ENCODE measurements around the gene FBXW12. TPM values are rescaled to one million over a fixed set of nuclear protein-coding genes. Genes with fewer than 3 reads are reported as not detected.

Gene FBXW12
- total RNA-seq, 1 experiment from 2014 or later = not detected

DNA sequence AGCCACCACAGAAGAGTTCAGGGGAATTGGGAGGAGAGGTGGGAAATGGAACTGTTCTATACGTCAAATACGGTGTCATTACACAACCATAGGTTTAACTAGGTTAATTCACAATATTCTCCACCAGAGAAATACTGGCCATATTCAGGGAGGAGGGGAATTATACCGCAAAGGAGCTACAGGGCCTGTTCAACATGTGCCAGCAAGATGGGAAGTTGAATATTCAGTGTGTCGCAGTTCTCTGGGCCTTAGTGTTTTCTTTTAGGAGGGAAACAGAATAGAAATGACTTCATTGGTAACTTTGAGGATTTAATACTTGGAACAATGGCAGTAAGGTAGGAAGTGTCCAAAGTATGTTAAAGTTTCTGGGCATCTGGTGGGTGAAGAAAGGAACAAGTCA, 18.0 kb upstream of the FBXW12 start:
- H3K27ac ChIP-seq = no peak overlapping the region

DNA sequence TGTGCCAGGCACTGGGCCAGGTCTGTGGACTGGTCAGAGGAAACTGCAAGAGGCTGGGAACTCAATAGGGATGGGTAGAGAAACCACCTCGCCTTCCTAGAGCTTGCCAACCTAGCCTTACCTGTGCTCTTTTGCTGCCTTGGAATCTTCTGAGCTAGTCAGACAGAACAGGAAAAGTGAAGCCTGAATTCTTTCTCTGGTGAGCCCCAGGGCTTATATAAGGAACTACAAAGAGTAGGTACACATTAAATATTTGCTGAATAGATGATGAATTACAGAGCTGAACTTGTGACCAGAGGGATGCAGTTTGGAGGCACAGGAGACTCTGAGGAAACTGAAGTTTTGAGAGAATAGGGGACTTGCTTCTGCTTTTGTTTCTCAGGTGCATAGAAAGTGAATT, 15.6 kb upstream of the FBXW12 start:
- H3K27ac ChIP-seq = no peak overlapping the region
- no peaks in the 10 kb centered on the region for H3K9me3 ChIP-seq (replicated peaks)
- no peaks in the 10 kb centered on the region for H3K36me3 ChIP-seq
- H3K4me1 ChIP-seq (replicated peaks) = no peaks in the 10 kb centered on the region
- H3K4me3 ChIP-seq = no peak overlapping the region
- DNase-seq (ENCODE audit: low read depth in 1 of 2, low spot score in 2 of 2) = no peak
- 0 out of 2 replicates have a peak, but pooled peaks cover 6% of the 10 kb centered on the region for H3K27me3 ChIP-seq (replicated peaks)

More for the DNA sequence above, 18.0 kb upstream of the FBXW12 start:
- no peak for DNase-seq (ENCODE audit: low read depth in 1 of 2, low spot score in 2 of 2)
- Histone ChIP-seq H3K4me1 (replicated peaks) (no peaks in the 10 kb centered on the region), H3K36me3 (no peaks in the 10 kb centered on the region), H3K9me3 (replicated peaks) (no peaks in the 10 kb centered on the region), H3K4me3 (no peak overlapping the region), H3K27me3 (replicated peaks) (0 out of 2 replicates have a peak, but pooled peaks cover 3% of the 10 kb centered on the region)

DNA sequence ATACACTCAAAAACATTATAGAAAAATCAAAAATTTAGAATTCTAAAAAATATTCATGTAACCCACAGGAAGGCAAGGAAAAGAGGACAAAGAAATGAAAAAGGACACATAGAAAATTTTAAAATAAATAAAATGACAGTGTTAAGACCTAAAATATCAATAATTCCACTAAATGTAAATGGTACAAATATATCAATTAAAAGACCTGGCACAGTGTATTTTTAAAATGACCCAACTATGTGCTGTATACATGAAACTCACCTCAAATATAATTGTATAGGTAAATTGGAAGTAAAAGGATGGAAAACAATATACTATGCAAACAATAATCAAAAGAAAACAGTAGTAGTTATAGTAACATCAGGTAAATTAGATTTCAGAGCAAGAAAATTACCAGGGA, 10.1 kb upstream of the FBXW12 start:
- H3K27ac ChIP-seq = no peak overlapping the region
- H3K36me3 ChIP-seq = no peaks in the 10 kb centered on the region
- 0 out of 2 replicates have a peak, but pooled peaks cover 3% of the 10 kb centered on the region for H3K27me3 ChIP-seq (replicated peaks)
- H3K4me3 ChIP-seq = no peak overlapping the region
- no peak for DNase-seq (ENCODE audit: low read depth in 1 of 2, low spot score in 2 of 2)
- H3K9me3 ChIP-seq (replicated peaks) = no peaks in the 10 kb centered on the region
- no peaks in the 10 kb centered on the region for H3K4me1 ChIP-seq (replicated peaks)

DNA sequence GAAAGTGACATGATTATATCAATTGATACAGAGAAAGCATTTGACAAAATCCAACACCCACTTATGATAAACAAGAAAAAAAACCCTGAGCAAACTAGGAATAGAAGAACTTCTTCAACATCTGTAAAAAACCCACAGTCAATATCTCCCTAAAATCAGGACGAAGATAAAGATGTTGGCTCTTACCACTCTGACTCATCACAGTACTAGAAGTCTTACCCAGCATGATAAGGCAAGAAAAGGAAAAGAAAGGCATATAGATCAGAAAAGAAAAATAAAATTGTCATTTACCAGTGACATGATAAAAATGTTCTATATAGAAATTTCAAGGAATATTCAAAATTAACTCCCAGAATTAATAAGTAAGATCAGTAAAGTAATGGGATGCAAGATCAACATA, 7.2 kb upstream of the FBXW12 start:
- H3K4me1 ChIP-seq (replicated peaks) = no peaks in the 10 kb centered on the region
- no peaks in the 10 kb centered on the region for H3K36me3 ChIP-seq
- no peak for DNase-seq (ENCODE audit: low read depth in 1 of 2, low spot score in 2 of 2)
- no peaks in the 10 kb centered on the region for H3K9me3 ChIP-seq (replicated peaks)
- H3K4me3 ChIP-seq = no peak overlapping the region
- 0 out of 2 replicates have a peak, but pooled peaks cover 3% of the 10 kb centered on the region for H3K27me3 ChIP-seq (replicated peaks)
- no peak overlapping the region for H3K27ac ChIP-seq

GRCh38 chr3:48367201-48367600, 4.8 kb upstream of the FBXW12 start:
- no peaks in the 10 kb centered on the region for H3K9me3 ChIP-seq (replicated peaks)
- no peak for DNase-seq (ENCODE audit: low read depth in 1 of 2, low spot score in 2 of 2)
- no peaks in the 10 kb centered on the region for H3K27me3 ChIP-seq (replicated peaks)
- H3K27ac ChIP-seq = no peak overlapping the region
- H3K4me3 ChIP-seq = no peak overlapping the region
- H3K4me1 ChIP-seq (replicated peaks) = no peaks in the 10 kb centered on the region
- no peaks in the 10 kb centered on the region for H3K36me3 ChIP-seq

- DNase-seq (ENCODE audit: low read depth in 1 of 2, low spot score in 2 of 2) = no peak
- no peak overlapping the region for H3K27ac ChIP-seq
- H3K4me1 ChIP-seq (replicated peaks) = no peaks in the 10 kb centered on the region
- H3K27me3 ChIP-seq (replicated peaks) = no peaks in the 10 kb centered on the region
- H3K36me3 ChIP-seq = no peaks in the 10 kb centered on the region
- no peaks in the 10 kb centered on the region for H3K9me3 ChIP-seq (replicated peaks)
- H3K4me3 ChIP-seq = no peak overlapping the region
Measured at GRCh38 chr3:48369693-48370332, 2.2 kb upstream of the FBXW12 start.

- H3K36me3 ChIP-seq = no peaks in the 10 kb centered on the region
- no peak for DNase-seq (ENCODE audit: low read depth in 1 of 2, low spot score in 2 of 2)
- no peaks in the 10 kb centered on the region for H3K4me1 ChIP-seq (replicated peaks)
- H3K4me3 ChIP-seq = no peak overlapping the region
- no peaks in the 10 kb centered on the region for H3K9me3 ChIP-seq (replicated peaks)
- H3K27ac ChIP-seq = no peak overlapping the region
- no peaks in the 10 kb centered on the region for H3K27me3 ChIP-seq (replicated peaks)
Measured at GRCh38 chr3:48370333-48370713, 1.7 kb upstream of the FBXW12 start.

DNA sequence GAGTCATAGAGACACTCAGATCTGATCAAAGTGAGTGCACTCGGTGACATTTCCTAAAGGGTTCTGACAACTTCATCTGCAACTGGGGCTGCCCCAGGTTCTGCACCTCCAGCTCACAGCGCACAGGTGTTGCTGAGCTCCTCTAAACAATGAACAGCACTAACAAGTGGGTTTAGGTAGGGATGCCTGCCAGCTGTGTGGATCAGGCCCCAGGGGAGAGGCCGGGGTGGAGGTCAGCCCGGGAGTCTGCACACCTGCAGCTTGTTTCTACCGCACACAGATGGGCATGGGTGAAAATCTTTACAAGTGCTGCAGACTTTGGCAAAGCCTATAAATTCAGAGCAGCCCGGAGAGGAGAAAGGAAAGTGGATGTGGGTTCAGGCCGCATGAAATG, 355 bp downstream of the FBXW12 start:
- Histone ChIP-seq H3K36me3 (no peaks in the 10 kb centered on the region), H3K27ac (no peak overlapping the region), H3K4me1 (replicated peaks) (no peaks in the 10 kb centered on the region), H3K27me3 (replicated peaks) (no peaks in the 10 kb centered on the region), H3K9me3 (replicated peaks) (no peaks in the 10 kb centered on the region), H3K4me3 (no peak overlapping the region)
- no peak for DNase-seq (ENCODE audit: low read depth in 1 of 2, low spot score in 2 of 2)

DNA sequence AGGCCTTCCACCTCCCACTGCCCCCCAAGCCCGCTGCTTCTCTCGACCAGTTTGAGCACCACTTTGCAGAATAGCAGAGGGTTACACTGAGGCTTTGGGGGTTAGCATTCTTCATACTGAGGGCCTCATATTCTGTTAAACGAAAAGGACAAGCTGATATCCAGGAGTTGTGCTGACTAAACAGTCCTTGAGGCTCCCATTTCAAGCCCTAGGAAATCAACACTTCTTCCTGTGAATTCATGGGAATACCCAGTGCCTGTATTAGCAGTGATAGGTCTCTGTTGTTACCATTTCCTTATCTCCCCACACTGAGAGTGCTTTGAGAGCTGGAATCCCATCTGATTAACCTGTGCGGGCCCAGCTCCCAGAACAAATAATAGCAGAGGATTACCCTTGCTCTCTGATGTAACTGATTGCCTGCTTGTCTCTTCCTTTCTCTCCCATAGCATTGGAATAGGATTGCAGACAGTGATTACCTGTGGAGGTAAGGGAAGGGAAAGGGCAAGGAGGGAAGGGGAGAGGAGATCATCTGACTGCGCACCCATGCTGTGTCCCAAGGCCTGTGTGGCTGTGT, 930 bp downstream of the FBXW12 start:
- H3K4me3 ChIP-seq = no peak overlapping the region
- H3K9me3 ChIP-seq (replicated peaks) = no peaks in the 10 kb centered on the region
- no peaks in the 10 kb centered on the region for H3K4me1 ChIP-seq (replicated peaks)
- no peaks in the 10 kb centered on the region for H3K27me3 ChIP-seq (replicated peaks)
- DNase-seq (ENCODE audit: low read depth in 1 of 2, low spot score in 2 of 2) = no peak
- H3K27ac ChIP-seq = no peak overlapping the region
- H3K36me3 ChIP-seq = no peaks in the 10 kb centered on the region

- Histone ChIP-seq H3K9me3 (replicated peaks) (no peaks in the 10 kb centered on the region), H3K4me3 (no peak overlapping the region), H3K4me1 (replicated peaks) (no peaks in the 10 kb centered on the region), H3K27me3 (replicated peaks) (peaks cover 15% of the 10 kb centered on the region), H3K36me3 (no peaks in the 10 kb centered on the region), H3K27ac (no peak overlapping the region)
- DNase-seq (ENCODE audit: low read depth in 1 of 2, low spot score in 2 of 2) = no peak
Measured at GRCh38 chr3:48387634-48388033, 15.6 kb downstream of the FBXW12 start.

DNA sequence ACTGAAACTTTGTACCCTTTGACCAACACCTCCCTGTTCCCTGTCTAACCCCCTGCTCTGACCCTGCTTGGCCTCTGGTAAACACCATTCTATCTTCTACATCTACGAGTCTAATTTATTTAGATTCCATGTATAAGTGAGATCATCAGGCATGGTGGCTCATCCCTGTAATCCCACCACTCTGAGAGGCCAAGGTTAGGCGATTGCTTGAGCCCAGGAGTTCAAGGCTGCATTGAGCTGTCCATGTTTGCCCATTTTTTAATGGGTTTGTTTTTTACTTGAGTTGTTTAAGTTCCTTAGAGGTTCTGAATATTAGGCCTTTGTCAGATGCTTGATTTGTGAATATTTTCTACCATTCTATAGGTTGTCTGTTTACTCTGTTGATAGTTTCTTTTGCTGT, 16.9 kb downstream of the FBXW12 start:
- H3K4me3 ChIP-seq = no peak overlapping the region
- no peaks in the 10 kb centered on the region for H3K9me3 ChIP-seq (replicated peaks)
- no peaks in the 10 kb centered on the region for H3K4me1 ChIP-seq (replicated peaks)
- H3K36me3 ChIP-seq = no peaks in the 10 kb centered on the region
- DNase-seq (ENCODE audit: low read depth in 1 of 2, low spot score in 2 of 2) = no peak
- no peak overlapping the region for H3K27ac ChIP-seq
- peaks cover 15% of the 10 kb centered on the region for H3K27me3 ChIP-seq (replicated peaks)

DNA sequence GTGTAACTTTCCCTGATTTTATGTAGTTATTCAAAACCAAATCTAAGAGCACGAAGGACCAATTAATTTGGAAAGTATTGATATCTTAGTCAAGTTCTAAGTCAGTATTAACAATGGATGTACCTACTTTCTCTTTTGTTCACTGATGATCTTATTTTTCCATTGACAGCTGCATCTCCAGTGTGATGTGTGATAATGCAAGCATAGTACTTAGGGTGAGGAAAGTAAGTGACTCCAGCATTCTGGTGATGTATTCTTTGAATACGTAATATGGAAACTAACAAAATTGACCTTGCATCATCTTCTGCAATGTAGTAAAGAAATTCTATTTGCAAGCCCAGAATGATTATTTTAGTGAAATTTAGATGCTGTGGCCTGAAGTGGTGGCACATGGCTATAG, 22.4 kb downstream of the FBXW12 start:
- H3K36me3 ChIP-seq = no peaks in the 10 kb centered on the region
- DNase-seq (ENCODE audit: low read depth in 1 of 2, low spot score in 2 of 2) = no peak
- H3K27me3 ChIP-seq (replicated peaks) = 0 out of 2 replicates have a peak, but pooled peaks cover 8% of the 10 kb centered on the region
- no peak overlapping the region for H3K4me3 ChIP-seq
- no peak overlapping the region for H3K27ac ChIP-seq
- no peaks in the 10 kb centered on the region for H3K4me1 ChIP-seq (replicated peaks)
- no peaks in the 10 kb centered on the region for H3K9me3 ChIP-seq (replicated peaks)

- no peaks in the 10 kb centered on the region for H3K9me3 ChIP-seq (replicated peaks)
- no peak for DNase-seq (ENCODE audit: low read depth in 1 of 2, low spot score in 2 of 2)
- no peaks in the 10 kb centered on the region for H3K4me1 ChIP-seq (replicated peaks)
- no peak overlapping the region for H3K4me3 ChIP-seq
- 0 out of 2 replicates have a peak, but pooled peaks cover 8% of the 10 kb centered on the region for H3K27me3 ChIP-seq (replicated peaks)
- H3K27ac ChIP-seq = no peak overlapping the region
- no peaks in the 10 kb centered on the region for H3K36me3 ChIP-seq
Measured at GRCh38 chr3:48395714-48396113, 23.7 kb downstream of the FBXW12 start.

DNA sequence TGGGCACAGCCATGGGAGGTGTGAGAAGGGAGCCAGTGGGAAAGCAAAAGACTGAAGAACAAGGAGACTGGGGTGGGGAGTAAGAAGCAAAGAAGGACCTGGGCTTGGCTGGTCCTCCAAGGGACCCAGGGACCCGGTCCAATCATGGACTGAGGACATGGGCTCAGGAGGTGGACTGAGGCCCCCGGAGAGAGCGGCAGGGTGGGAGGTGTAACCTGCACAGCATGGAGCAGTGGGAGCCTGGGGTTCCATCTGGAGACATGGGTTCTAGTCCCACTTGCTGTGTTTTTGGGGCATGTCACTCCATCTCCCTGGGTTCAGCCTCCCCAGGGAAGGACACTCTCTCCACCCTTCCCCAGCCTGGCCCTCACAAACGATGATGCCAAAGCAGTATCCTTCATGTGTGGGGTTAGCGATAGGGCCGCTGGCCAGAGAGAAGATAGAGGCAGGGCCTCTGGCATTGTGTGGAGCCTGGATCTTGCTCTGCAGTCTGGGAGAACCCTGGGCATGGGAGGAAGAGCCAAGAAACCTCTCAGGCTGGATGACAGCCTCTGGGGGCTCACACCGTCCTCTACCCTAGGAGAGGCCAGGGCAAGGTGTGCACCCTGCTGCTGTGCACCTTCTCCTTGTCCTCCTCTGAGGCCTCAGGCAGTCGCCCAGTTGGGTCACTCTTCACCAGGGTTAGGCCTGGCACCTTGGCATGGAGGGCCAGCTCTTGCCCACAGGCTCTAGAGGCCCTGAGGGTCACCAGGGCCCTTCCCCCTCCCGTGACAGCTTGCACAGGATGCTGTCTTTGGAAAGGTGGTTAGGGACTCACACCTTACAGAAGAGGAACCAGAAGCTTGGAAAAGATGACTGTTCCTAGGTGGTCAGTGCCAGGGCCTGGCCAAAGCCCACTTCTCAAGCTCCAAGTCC, 26.0 kb downstream of the FBXW12 start:
- no peak overlapping the region for H3K27ac ChIP-seq
- H3K4me1 ChIP-seq (replicated peaks) = peaks cover 13% of the 10 kb centered on the region
- no peaks in the 10 kb centered on the region for H3K36me3 ChIP-seq
- no peak overlapping the region for H3K4me3 ChIP-seq
- 0 out of 2 replicates have a peak, but pooled peaks cover 8% of the 10 kb centered on the region for H3K27me3 ChIP-seq (replicated peaks)
- no peak for DNase-seq (ENCODE audit: low read depth in 1 of 2, low spot score in 2 of 2)
- no peaks in the 10 kb centered on the region for H3K9me3 ChIP-seq (replicated peaks)
